Stomach (tissue), 9 donors: ENCODE data around the gene COX5A. TPM values are rescaled to one million over a fixed set of nuclear protein-coding genes. Genes with fewer than 3 reads are reported as not detected.

ENCODE experiments used
- DNase-seq, 2 donors: peaks; one replicate each; pipeline versions ENCODE4 v3.0.0 to v3.0.0-alpha.2; 2013 to 2019
- H3K27ac ChIP-seq, 5 donors: fragments of 200-600 bp in 4 of 5; sonication (generic) in 4 of 5; one replicate each; pipeline ENCODE4 v1.5.1; 2013 to 2019; ENCODE audit warnings: mild to moderate bottlenecking in 1 of 5, moderate library complexity in 1 of 5
- H3K27me3 ChIP-seq, 3 donors: fragments of 200-600 bp; sonication (generic); one replicate each; pipeline ENCODE4 v1.5.1; 2017 to 2019; ENCODE audit warnings: mixed run types in 1 of 3
- H3K36me3 ChIP-seq, 4 donors: fragments of 200-600 bp; sonication (generic); 1 replicate in 3 of 4; 2 replicates in 1 of 4; pipeline ENCODE4 v1.5.1; 2016 to 2019
- H3K4me1 ChIP-seq, 4 donors: fragments of 200-600 bp; sonication (generic); one replicate each; pipeline ENCODE4 v1.5.1; 2016 to 2019
- H3K4me3 ChIP-seq, 4 donors: fragments of 200-600 bp; sonication (generic) in 3 of 4; one replicate each; pipeline ENCODE4 v1.5.1; 2016 to 2019; ENCODE audit warnings: mild to moderate bottlenecking in 1 of 4
- H3K9me3 ChIP-seq, 4 donors: fragments of 200-600 bp; sonication (generic); one replicate each; pipeline ENCODE4 v1.5.1; 2016 to 2019
- CTCF ChIP-seq, 7 experiments: fragments of 450-650 bp in 4 of 7; fragments of 200-600 bp in 3 of 7; sonication (generic) in 3 of 7; IDR thresholded peaks; one replicate each; pipeline ENCODE4 v1.5.1; 2016 to 2019; ENCODE audit warnings: antibody characterized with exemption in 7 of 7, control low read depth in 2 of 7, mild to moderate bottlenecking in 1 of 7
- EP300 ChIP-seq: sonication (generic); formaldehyde crosslinking; IDR thresholded peaks from one replicate; pipeline ENCODE4 v1.6.1; 2017; ENCODE audit warnings: antibody characterized with exemption
- POLR2A ChIP-seq, 4 donors: fragments of 450-650 bp; IDR thresholded peaks; one replicate each; pipeline ENCODE4 v1.6.1; 2016; ENCODE audit warnings: antibody characterized with exemption in 4 of 4, control low read depth in 2 of 4, mild to moderate bottlenecking in 1 of 4, moderate library complexity in 1 of 4
- POLR2AphosphoS5 ChIP-seq, 3 donors: sonication (generic); formaldehyde crosslinking; IDR thresholded peaks; one replicate each; pipeline ENCODE4 v1.6.1; 2016; ENCODE audit warnings: antibody characterized with exemption in 3 of 3
- WGBS, 5 donors: extraction: QIAGEN DNeasy Blood & Tissue Kit in 3 of 5; methylation state at CpG; one replicate each; pipeline versions ENCODE4 v1.1.5 to v1.1.7; 2013 to 2018; 5-methylcytosine and 5-hydroxymethylcytosine counted together
- intact Hi-C: fragments of 100-400 bp; cut with DNase I; formaldehyde crosslinking; loops from one replicate; pipeline ENCODE4 v1.15.1; 2023; ENCODE audit warnings: low total_unique reads
- polyA plus RNA-seq, 3 donors: library from polyadenylated mRNA; stranded (reverse); fragments of 200-250 nt; gene quantifications; one replicate each; pipeline ENCODE4 v1.2.3, GENCODE V29; 2013
- total RNA-seq, 5 donors: library from RNA; depleted of rRNA; stranded (reverse); fragments of >200 nt; gene quantifications; one replicate each; pipeline versions ENCODE4 v1.1.0 to v1.2.3, GENCODE V29; 2014 to 2016
- donor health status: healthy with polysubstance abuse.
- donor health status: Bipolar disorder and iron deficiency.
- donor health status: healthy.

The COX5A gene
- total and polyA plus RNA-seq, 8 donors, result 44.0 to 516 (median 142) TPM

- H3K4me3 ChIP-seq, result no peak overlapping the region
- WGBS, 5 donors, result 23 to 31% (median 24%) methylated on average over 3 of the region's 3 CpGs
- H3K9me3 ChIP-seq, result no peaks in the 10 kb centered on the region
- intact Hi-C loops, result no loop called here
- no peaks in the 10 kb centered on the region for H3K4me1 ChIP-seq
- no peaks in the 10 kb centered on the region for H3K36me3 ChIP-seq
- H3K27ac ChIP-seq, result no peak overlapping the region
- H3K27me3 ChIP-seq, result peaks cover 0 to 22% (median 0%) of the 10 kb centered on the region in 3 donors
- no peak for DNase-seq
- TF ChIP-seq EP300 (no peak), CTCF (IDR thresholded peaks at IDR 0.05) (no peak), POLR2AphosphoS5 (IDR thresholded peaks at IDR 0.05) (no peak), POLR2A (IDR thresholded peaks at IDR 0.05) (no peak)
These were observed 40.6 kb upstream of the COX5A start for GRCh38 chr15:74978503-74978902.

DNA sequence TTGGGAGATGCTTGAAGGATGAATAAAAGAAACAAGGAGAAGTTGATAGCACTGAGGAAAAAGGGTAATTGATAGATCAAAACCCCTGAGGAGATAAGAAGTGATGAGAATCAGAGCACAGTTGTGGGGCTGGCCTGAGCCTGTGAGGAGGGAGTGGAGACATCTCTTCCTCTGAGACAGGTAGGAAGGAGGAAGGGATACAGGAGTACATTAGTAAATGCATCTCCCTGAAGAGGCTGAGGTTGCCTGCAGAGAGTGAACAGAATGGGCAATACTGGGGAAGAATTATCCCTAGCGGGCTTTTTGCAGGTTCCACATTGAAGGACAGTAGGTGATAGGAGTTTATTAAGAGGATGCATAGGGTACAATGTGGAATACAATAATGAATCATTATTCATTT is 40.2 kb upstream of the COX5A start:
- H3K36me3 ChIP-seq, result no peaks in the 10 kb centered on the region
- no peak overlapping the region for H3K4me3 ChIP-seq
- 76 to 94% (median 89%) methylated on average over 1 of the region's 1 CpG for WGBS, 5 donors
- TF ChIP-seq EP300 (no peak), POLR2AphosphoS5 (IDR thresholded peaks at IDR 0.05) (no peak), POLR2A (IDR thresholded peaks at IDR 0.05) (no peak), CTCF (IDR thresholded peaks at IDR 0.05) (no peak)
- intact Hi-C loops, result no loop called here
- H3K27me3 ChIP-seq, result peaks cover 0 to 19% (median 0%) of the 10 kb centered on the region in 3 donors
- H3K9me3 ChIP-seq, result no peaks in the 10 kb centered on the region
- DNase-seq, result no peak
- no peak overlapping the region for H3K27ac ChIP-seq
- H3K4me1 ChIP-seq, result no peaks in the 10 kb centered on the region

DNA sequence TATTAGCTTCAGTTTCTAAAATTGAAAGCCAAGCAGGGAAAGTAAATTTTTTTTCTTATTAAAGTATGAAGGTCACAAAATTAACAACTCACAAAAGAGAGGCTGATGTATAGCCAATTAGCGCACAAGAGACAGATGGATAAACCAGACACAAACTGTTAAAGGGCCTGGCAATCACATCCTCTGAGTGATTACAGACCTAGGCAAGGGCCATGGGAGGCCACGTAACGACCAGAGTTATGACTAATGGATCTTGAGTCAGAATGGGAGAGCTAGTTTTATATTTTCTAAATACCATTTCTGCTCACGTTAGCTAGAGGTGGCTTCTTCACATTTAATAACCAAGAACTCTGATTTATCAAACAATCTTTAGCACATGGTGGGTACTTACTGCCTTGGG is 39.7 kb upstream of the COX5A start:
- TF ChIP-seq CTCF (IDR thresholded peaks at IDR 0.05), result no peak
- TF ChIP-seq POLR2AphosphoS5 (IDR thresholded peaks at IDR 0.05), result no peak
- no peak for TF ChIP-seq POLR2A (IDR thresholded peaks at IDR 0.05)
- no peak for TF ChIP-seq EP300
- Histone ChIP-seq H3K4me3 (no peak overlapping the region), H3K36me3 (no peaks in the 10 kb centered on the region), H3K27ac (no peak overlapping the region), H3K9me3 (no peaks in the 10 kb centered on the region), H3K4me1 (no peaks in the 10 kb centered on the region), H3K27me3 (peaks cover 0 to 14% (median 0%) of the 10 kb centered on the region in 3 donors)
- WGBS, 5 donors, result 51 to 72% (median 67%) methylated on average over 4 of the region's 4 CpGs
- intact Hi-C loops, result no loop called here
- no peak for DNase-seq

GRCh38 chr15:74976159-74976558 is 38.3 kb upstream of the COX5A start:
- no peaks in the 10 kb centered on the region for H3K36me3 ChIP-seq
- DNase-seq, result no peak
- intact Hi-C loops, result no loop called here
- H3K4me3 ChIP-seq, result no peak overlapping the region
- no peak for TF ChIP-seq POLR2AphosphoS5 (IDR thresholded peaks at IDR 0.05)
- TF ChIP-seq EP300, result no peak
- TF ChIP-seq CTCF (IDR thresholded peaks at IDR 0.05), result no peak
- no peak for TF ChIP-seq POLR2A (IDR thresholded peaks at IDR 0.05)
- no peaks in the 10 kb centered on the region for H3K4me1 ChIP-seq
- H3K27ac ChIP-seq, result no peak overlapping the region
- peaks cover 0 to 6% (median 0%) of the 10 kb centered on the region in 3 donors for H3K27me3 ChIP-seq
- H3K9me3 ChIP-seq, result no peaks in the 10 kb centered on the region
- 78 to 92% (median 84%) methylated on average over 1 of the region's 1 CpG for WGBS, 5 donors
